RWPE2 (cell line): ENCODE measurements around the gene TINCR.

Experiments used
- ATAC-seq: fragments of 200-7000 bp; cut with Tn5 transposase; 3 replicates; pipeline ENCODE4 v1.9.1; 2021; ENCODE audit warnings: low read depth
- DNase-seq: peaks from one replicate; pipeline ENCODE4 v3.0.0-alpha.2; 2020; ENCODE audit warnings: low spot score
- H3K27ac ChIP-seq: fragments of 450-650 bp; 2 replicates; pipeline ENCODE4 v1.5.1; 2017; ENCODE audit warnings: mild to moderate bottlenecking; ENCODE audit not compliant: poor library complexity, severe bottlenecking
- H3K27me3 ChIP-seq: fragments of 250-450 bp; sonication (Bioruptor Pico); 2 replicates; pipeline ENCODE4 v1.5.1; 2021; ENCODE audit warnings: mild to moderate bottlenecking, moderate library complexity; ENCODE audit not compliant: insufficient read depth, poor library complexity, severe bottlenecking
- H3K36me3 ChIP-seq: fragments of 250-450 bp; sonication (Bioruptor Pico); 2 replicates; pipeline ENCODE4 v1.5.1; 2020; ENCODE audit warnings: low read depth, mild to moderate bottlenecking, moderate library complexity
- H3K4me1 ChIP-seq: fragments of 250-450 bp; sonication (Bioruptor Pico); 2 replicates; pipeline ENCODE4 v1.5.1; 2021; ENCODE audit warnings: mild to moderate bottlenecking, moderate library complexity; ENCODE audit not compliant: insufficient read depth, poor library complexity, severe bottlenecking
- H3K4me3 ChIP-seq: fragments of 250-450 bp; sonication (Bioruptor Pico); 2 replicates; pipeline ENCODE4 v1.5.1; 2021; ENCODE audit warnings: mild to moderate bottlenecking, moderate library complexity; ENCODE audit not compliant: severe bottlenecking
- H3K9me3 ChIP-seq: fragments of 250-450 bp; sonication (Bioruptor Pico); 2 replicates; pipeline ENCODE4 v1.5.1; 2021; ENCODE audit warnings: mild to moderate bottlenecking, moderate library complexity; ENCODE audit not compliant: severe bottlenecking
- CTCF ChIP-seq: fragments of 450-650 bp; IDR thresholded peaks from one replicate; pipeline ENCODE4 v1.5.1; 2017; ENCODE audit warnings: mild to moderate bottlenecking, moderate library complexity; ENCODE audit not compliant: poor library complexity, severe bottlenecking

The TINCR gene

GRCh38 chr19:5586300-5587070, 18.7 kb upstream of the TINCR start:
- DNase-seq (no peak), ATAC-seq (no peak)
- Histone ChIP-seq H3K27ac (no peak overlapping the region), H3K4me1 (no peaks in the 10 kb centered on the region), H3K4me3 (no peak overlapping the region), H3K27me3 (no peaks in the 10 kb centered on the region), H3K36me3 (peaks cover 23% of the 10 kb centered on the region), H3K9me3 (no peaks in the 10 kb centered on the region)
- no peak for TF ChIP-seq CTCF

GRCh38 chr19:5585461-5586299, 17.9 kb upstream of the TINCR start:
- ATAC-seq, result no peak
- H3K4me3 ChIP-seq, result no peak overlapping the region

GRCh38 chr19:5580161-5580571, 12.4 kb upstream of the TINCR start:
- Histone ChIP-seq H3K27me3 (no peaks in the 10 kb centered on the region), H3K27ac (no peak overlapping the region), H3K4me3 (no peak overlapping the region), H3K9me3 (no peaks in the 10 kb centered on the region), H3K4me1 (peaks cover 5% of the 10 kb centered on the region), H3K36me3 (no peaks in the 10 kb centered on the region)
- no peak for ATAC-seq
- no peak for TF ChIP-seq CTCF
- DNase-seq, result no peak

More at GRCh38 chr19:5585461-5586299, 17.9 kb upstream of the TINCR start:
- no peak overlapping the region for H3K27ac ChIP-seq
- no peaks in the 10 kb centered on the region for H3K27me3 ChIP-seq
- H3K4me1 ChIP-seq, result no peaks in the 10 kb centered on the region
- H3K9me3 ChIP-seq, result no peaks in the 10 kb centered on the region
- no peak for TF ChIP-seq CTCF
- DNase-seq, result no peak
- H3K36me3 ChIP-seq, result peaks cover 20% of the 10 kb centered on the region

- Histone ChIP-seq H3K36me3 (no peaks in the 10 kb centered on the region), H3K27me3 (no peaks in the 10 kb centered on the region), H3K4me1 (peaks cover 5% of the 10 kb centered on the region), H3K4me3 (no peak overlapping the region), H3K9me3 (no peaks in the 10 kb centered on the region), H3K27ac (no peak overlapping the region)
- no peak for ATAC-seq
- no peak for TF ChIP-seq CTCF
- no peak for DNase-seq
These were observed 11.9 kb upstream of the TINCR start for GRCh38 chr19:5579697-5580096.
